ENCODE results near the gene WDHD1.
"Not testable (repeated sequence)": the region's sequence is repeated elsewhere in the genome, so short reads cannot be mapped to it uniquely, and the experiment has no call there.

Gene WDHD1, protein sequence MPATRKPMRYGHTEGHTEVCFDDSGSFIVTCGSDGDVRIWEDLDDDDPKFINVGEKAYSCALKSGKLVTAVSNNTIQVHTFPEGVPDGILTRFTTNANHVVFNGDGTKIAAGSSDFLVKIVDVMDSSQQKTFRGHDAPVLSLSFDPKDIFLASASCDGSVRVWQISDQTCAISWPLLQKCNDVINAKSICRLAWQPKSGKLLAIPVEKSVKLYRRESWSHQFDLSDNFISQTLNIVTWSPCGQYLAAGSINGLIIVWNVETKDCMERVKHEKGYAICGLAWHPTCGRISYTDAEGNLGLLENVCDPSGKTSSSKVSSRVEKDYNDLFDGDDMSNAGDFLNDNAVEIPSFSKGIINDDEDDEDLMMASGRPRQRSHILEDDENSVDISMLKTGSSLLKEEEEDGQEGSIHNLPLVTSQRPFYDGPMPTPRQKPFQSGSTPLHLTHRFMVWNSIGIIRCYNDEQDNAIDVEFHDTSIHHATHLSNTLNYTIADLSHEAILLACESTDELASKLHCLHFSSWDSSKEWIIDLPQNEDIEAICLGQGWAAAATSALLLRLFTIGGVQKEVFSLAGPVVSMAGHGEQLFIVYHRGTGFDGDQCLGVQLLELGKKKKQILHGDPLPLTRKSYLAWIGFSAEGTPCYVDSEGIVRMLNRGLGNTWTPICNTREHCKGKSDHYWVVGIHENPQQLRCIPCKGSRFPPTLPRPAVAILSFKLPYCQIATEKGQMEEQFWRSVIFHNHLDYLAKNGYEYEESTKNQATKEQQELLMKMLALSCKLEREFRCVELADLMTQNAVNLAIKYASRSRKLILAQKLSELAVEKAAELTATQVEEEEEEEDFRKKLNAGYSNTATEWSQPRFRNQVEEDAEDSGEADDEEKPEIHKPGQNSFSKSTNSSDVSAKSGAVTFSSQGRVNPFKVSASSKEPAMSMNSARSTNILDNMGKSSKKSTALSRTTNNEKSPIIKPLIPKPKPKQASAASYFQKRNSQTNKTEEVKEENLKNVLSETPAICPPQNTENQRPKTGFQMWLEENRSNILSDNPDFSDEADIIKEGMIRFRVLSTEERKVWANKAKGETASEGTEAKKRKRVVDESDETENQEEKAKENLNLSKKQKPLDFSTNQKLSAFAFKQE

DNA sequence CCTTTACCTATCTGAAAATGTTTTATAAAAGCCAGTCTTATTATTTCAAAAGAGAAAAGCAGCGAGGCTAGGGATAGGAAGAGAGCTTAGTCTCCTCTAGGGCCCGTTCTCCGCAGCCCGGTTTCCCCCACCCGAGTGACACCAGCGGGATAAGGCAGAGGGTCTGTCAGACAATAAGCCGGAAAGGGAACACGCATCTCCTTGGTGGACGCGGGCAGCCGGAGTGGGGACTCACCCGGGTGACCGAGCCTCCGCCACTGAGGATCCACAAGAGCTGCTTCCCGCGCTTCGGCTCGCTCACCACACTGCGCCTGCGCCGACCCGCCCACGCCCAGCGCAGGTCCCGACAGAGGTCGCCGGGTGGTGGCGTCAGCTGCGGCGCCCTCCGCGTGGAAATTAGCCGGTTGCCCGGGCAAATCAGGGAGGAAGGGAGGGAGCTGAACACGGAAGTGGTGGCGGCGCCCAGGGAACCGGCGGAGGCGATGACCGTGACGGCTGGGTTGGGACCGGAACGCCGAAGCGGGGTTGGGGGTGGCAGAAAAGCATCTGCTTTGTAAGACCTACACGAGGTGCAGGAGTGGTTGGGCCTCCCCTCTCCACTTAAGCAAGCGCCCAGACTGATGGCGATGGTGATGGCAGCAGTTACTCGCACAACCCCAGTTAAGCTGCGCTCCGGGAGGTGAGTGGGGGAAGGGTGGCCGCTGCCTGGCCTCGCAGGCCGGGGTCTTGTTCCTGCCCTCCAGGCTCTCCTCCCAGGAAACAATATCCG, at the start of gene WDHD1, which contains the start of gene SOCS4:
WDHD1 (minus strand) TSS at position 307 of the 769 bp plus-strand sequence. CDS start 312 bp downstream, outside the sequence.
SOCS4 (plus strand) TSS at position 444 of the 769 bp plus-strand sequence. CDS start 15,806 bp downstream, outside the sequence.
- FAIRE-seq = peak; percentile 84

DNA sequence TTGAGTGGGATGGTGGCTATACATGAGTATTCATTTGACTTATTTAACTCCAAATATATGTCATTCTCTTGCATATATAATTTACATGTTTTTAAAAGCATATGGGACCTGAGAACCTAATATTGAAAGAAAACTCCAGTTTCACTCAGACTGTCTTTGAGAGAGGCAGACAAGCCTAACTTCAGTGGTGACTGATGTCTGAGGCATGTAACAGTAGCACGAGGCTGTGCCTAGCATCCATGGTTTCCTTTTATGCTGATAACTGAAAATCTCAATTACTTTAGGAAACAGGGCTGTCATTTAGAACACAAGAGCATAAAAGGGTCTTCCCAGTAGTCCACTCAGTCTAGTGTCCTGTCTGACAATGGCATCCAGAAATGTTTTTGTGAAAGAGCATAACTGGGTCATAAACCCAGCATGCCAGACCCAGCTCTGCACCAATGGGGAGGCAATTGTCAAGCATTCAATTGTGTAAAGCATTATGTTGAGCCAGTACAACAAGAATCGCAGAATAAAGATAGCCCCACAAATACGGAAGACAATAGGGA, 48.8 kb upstream of the WDHD1 start:
- FAIRE-seq = no peak

DNA sequence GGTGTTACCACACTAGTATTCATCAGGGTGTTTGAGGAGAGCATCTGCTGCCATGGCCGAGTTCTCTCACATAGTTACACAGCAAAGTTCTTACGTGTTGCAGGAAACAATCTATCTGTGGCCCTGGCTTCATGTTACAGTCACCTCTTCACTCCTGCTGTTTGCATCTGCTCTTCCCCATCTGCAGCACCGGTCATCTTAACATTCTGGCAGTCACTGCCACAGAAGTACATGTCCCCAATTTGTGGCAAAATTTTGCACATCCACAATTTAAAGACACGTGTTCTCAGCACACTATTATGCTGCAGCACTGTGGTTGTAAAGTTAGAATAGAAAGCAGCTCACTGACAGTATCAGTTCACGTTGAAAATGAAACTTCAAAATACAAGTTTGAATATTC, 47.8 kb upstream of the WDHD1 start:
- FAIRE-seq = no peak

DNA sequence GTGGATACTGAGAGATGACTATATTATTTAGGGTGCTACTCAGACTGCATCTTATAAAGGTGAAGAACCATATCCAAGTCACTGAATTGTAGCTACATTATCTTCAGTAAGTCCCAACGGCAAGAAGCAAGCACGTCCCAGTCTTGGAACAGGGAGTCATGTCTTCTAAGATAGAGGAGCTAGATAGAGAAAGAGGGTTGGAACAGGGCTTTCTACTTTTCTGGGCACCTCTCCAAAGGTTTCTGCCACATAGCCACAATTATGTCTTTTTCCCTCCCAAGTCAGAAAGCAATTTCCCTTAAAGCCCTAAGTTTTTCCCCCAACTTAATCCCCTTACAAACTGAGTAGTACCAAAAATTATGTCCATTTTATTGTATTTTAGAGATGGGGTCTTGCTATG, 47.0 kb upstream of the WDHD1 start:
- no peak for FAIRE-seq

DNA sequence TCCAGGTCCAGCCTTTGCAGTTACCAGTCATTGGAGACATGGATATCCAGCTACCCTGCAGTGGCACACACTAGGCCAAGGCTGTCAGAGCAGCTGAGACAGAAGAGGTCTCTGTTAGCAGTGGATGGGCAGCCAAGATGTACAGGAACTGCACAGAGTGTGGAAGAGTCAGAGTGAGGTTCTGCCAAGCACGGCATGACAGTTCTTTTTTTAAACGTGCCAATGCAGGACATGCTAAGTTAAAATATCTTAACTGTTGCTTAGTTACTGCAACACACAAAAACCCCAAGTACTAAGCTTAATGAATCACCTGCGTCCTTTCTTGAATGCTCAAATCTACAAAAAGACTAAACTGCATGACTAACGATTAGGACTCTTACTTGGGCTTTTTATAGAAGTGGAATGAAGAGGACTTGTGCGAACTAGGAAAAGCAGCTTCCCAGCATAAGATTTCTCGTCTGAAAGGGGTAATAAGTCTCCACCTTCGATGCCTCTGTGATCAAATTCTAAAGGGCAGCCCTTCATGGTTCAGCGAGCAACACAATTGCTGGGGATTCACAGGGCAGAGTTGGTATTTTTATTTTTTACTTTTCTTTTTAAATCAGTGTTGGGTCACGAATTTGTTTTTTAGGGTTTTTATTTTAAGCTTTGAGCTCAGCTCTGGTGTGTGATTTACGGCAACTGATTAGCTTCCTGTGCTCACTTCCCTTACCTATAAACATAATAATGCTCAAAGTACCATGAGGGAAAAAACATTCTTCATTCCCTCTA, 45.2 kb upstream of the WDHD1 start:
- FAIRE-seq = no peak

DNA sequence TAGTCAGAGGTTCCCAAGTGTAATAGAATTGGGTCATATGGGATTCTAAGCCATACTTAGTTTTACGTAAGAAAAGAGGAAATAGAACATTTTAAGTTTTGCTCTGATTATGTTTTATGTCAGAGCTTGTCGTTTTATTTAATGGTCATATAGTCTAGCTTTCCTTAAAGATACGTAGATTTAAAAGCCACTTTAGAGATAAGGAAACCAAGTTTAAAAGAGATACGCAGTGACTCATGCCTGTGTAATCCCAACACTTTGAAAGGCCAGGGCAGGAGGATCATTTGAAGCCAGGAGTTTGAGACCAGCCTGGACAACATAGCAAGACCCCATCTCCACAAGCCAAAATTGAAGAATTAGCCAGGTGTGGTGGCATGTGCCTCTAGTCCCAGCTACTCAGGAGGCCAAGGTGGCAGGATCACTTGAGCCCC, 44.1 kb upstream of the WDHD1 start:
- no peak for FAIRE-seq

DNA sequence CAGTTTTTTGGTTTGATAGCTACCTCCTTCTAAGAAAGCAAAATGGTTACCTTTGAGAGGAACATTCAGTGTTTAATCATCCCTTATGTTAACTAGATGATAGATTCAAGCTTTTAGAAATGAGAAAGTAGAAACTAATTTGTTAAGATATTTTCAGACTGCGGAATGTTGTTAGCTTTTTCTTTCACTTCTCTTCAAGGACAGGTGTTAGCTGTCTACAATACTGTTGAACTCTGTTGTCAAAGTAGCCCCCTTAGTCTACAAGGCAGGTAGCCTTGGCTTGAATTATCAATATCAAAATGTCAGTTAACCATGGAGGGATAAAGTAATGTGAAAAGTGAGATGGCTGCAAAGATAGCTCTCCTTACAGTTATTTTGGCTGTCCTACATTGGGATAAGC, 39.3 kb upstream of the WDHD1 start:
- FAIRE-seq = no peak

DNA sequence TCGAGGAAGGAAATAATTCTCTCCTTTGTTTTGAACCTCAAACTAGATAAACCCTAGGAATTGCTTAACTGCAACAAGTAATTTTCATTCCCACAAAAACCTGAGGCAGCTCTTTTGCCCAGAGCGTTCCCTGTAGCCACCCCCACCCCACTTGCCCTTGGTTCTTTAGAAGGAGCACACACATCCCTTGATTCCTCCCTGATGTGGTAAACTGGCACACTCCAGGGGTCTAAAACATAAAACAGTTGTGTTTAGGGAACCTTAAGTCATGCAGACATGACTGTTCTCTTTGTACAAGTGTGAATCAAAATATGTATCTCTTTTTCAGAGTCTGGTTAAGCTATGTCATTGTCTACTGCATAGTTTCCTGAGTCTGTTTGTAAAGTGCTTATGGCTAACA, 38.5 kb upstream of the WDHD1 start:
- FAIRE-seq = no peak

DNA sequence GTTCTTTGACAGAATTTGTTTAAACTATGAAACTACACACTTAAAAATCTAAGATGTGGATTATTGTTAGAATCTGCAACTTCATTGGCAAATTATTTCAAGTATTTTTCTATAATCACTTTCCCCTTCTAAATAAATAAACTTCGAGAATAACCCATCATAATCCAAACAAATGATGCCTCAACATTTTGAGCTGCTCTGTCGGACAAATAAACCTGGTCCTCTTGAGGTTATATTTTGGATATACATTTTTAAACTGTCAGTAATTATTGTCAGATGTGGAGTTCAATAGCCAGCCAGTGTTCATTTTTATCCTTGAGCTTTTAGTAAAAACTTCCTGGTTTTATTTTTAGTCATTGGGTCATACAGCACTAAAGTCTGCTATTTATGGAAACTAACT, 38.0 kb upstream of the WDHD1 start:
- FAIRE-seq = not testable (repeated sequence)

DNA sequence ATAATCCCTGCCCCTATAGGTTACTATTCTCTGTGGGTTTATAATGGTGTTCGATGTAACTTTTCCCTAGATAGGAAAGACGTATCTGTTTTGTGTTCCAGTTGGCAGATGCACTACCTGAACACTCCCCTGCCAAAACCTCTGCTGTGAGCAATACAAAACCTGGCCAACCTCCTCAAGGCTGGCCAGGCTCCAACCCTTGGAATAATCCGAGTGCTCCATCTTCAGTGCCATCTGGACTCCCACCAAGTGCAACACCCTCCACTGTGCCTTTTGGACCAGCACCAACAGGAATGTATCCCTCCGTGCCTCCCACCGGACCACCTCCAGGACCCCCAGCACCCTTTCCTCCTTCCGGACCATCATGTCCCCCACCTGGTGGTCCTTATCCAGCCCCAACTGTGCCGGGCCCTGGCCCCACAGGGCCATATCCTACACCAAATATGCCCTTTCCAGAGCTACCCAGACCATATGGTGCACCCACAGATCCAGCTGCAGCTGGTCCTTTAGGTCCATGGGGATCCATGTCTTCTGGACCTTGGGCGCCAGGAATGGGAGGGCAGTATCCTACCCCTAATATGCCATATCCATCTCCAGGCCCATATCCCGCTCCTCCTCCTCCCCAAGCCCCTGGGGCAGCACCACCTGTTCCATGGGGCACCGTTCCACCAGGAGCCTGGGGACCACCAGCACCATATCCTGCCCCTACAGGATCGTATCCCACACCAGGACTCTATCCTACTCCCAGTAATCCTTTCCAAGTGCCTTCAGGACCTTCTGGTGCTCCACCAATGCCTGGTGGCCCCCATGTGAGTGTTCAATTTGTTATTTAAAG, 35.8 kb upstream of the WDHD1 start:
- no peak for FAIRE-seq

DNA sequence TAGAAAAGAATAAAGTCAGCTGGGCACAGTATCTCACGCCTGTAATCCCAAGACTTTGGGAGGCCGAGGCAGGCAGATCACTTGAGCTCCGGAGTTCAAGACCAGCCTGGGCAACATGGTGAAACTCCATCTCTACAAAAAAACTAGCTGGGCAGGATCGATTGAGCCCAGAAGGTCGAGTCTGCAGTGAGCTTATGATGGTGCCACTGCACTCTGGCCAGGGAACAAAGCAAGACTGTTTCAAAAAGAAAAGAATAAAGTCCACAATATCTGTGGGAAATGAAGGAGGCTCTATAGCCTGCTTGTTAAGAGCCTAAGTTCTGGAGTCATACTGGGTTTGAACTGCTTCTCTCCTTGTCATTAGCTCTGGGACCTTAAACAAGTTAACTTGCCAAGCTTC, 32.4 kb upstream of the WDHD1 start:
- FAIRE-seq = no peak

DNA sequence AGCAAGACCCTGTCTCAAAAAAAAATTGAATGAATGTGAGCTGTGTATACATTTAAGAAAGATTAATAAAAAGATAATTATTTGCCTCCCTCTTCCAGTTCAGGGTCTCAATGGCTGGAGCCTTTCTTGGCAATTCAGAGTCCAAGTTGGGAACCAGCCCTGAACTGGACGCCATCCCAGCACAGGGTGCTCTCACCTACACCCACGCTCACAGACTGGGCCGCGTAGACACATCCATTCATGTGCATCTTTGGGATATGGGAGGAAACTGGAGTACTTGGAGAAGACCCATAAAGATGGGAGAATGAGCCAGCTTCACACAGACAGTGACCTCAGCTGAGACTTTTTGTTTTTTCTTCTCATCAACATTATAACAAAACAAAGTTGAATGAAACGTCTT, 31.0 kb upstream of the WDHD1 start:
- no peak for FAIRE-seq

DNA sequence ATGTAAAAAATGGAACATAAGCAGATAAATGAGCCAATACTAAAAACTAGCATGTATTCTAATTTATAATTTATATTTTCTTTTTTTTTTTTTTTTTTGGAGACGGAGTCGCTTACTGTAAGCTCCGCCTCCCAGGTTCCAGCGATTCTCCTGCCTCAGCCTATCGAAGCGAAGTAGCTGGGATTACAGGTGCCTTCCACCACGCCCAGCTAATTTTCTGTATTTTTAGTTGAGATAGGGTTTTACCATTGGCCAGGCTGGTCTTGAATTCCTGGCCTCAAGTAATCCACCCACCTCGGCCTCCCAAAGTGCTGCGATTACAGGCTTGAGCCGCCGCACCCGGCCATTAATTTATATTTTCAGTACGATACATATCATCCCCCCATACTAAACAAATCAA, 27.2 kb upstream of the WDHD1 start:
- no peak for FAIRE-seq

DNA sequence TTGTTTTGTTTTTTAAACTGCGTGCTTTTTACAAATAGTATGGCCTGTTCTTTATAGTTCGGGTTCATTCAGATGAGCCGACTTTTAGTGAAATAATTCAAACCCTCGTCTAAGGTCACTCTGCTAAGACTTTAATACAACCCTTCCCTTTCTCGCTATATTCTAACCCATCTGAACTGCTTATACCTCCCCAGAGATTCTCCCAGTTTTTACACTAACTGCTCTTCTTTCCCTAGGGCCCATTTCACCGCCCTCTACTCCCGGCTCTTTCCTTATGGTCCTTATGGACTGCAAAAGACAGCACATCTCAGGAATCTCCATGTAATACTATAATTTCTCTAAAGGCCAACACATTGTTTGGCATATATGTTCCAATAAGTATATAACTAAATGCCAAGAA, 26.6 kb upstream of the WDHD1 start:
- no peak for FAIRE-seq

DNA sequence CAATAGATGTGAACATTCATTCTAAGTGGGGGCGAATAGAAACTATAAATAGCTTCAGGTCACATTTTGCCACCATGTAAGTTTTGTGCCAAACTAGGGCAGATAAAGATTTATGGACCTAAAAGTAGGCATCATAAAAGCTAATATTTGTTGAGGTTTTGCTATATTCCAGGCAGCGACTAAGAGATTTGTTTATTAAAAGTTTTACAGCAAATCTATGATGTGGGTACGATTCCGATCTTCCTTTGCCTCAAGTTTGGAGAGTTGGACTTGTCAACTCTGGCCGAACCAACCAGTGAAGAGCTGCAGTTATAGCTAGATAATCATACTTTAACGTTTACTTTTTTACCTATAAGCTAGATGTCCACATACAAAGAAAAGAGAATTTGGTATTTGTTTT, 26.1 kb upstream of the WDHD1 start:
- FAIRE-seq = no peak

DNA sequence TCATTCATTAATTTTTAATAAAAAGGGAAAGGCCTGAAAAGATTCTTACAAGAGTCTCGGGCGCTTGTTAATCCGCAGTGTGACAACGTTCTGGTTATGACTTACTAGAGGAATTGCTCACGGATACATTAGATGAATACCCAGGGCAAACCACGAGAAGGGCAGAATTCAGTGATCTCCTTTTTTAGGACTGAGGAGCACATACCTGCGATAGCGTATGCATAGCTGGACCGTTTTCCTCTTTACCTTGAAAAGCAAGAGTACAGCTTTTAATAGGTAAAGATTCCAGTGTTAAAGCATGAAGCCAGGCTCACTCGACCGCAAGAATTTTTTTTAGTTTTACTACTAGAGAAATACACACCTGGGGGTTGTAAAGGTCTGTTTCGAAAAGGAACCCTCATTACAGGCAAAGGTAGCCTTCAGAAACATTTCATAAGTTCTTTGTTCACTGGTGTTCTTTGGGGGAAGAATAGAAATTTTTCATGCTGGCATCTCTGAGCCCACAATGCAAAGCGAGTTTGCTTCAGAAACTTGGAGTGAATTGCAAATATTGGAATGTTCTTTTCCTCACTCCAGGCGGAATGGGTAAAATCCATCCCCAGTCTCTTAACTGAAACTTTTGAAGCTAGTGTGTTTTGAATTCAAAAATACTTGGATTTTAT, 25.5 kb upstream of the WDHD1 start:
- FAIRE-seq = no peak

DNA sequence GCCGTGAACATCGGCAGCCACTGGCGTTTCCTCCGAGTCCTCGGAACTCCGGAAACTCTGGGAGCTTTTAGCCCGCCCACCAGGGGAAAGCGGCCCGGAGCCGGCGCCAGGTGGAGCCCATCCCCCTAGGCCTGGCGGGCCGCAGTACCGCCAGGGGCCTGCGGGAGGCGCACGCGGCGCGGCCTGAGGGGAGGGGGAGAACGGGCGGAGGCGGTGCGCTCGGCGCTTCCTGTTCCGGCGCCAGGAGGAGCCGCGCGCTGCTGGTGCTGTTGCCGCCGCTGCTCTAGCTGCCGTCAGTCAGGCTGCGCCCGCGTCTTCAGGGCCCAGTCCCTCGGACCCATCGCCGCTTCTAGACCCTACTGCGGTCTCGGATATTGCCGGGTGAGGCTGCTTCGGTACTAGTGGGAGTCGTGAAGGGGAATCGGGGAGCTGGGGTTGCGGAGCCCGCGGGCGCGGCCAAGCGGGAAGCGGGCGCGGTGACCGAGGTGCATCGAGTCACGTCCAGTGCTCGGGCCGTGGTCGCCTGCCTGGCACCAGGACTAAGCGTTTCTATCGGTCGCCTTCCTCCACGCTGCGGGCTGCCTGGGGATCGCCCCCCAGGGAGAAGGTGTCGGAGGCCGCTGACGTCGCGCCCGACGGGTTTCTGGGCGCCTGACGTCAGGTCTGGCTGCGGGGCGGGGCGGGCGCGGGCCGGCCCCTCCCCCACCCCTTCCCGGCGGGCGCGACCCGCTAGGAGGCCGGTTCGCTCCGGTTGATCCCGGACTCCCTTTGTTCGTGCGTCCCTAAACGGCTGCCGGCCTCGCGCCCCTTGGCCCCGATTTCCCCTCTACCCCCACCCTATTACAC, 24.7 kb upstream of the WDHD1 start, which contains the start of gene MAPK1IP1L:
MAPK1IP1L (plus strand) TSS at position 225 of the 846 bp plus-strand sequence. CDS start 10,037 bp downstream, outside the sequence.
- no peak for FAIRE-seq

DNA sequence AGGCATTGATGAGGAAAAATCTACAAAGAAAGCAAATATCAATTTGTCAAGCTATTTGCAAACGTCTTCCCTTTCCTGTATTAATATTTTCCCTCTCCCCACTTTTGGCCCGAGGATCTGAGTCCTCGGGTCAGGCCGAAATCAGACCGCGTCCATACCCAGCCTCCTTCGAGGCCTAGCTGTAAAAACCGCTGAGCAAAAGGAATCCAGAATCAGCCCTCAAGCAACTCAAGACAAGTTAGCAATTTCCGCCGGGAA, 24.2 kb upstream of the WDHD1 start:
- peak; percentile 88 for FAIRE-seq

DNA sequence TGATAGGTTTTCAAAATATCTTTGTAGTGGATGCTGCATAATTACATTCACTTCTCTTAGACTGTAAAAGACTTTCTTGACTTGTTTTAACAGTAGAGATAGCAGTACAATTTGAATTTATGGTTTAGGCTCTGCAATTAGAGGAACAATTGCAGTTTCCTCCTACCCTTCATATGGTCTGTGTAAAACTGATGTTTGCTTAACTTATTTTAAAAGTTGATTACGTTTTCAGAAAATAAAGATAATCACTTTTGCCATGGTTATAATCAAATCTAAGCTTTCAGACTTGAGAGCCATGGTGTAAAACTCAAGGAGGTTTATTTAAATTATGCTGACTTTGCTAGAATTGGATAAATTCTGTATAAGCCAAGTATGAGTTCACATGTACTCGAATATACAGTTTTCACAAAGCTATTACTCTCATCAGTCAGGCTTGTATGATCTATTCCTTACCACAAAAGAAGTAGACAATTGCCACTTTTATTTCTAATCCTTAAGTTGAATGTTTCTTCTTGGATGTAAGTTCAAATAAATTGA, 22.1 kb upstream of the WDHD1 start:
- FAIRE-seq = peak; percentile 33
